ENCODE results near the gene RARRES1.

RARRES1 gene, protein sequence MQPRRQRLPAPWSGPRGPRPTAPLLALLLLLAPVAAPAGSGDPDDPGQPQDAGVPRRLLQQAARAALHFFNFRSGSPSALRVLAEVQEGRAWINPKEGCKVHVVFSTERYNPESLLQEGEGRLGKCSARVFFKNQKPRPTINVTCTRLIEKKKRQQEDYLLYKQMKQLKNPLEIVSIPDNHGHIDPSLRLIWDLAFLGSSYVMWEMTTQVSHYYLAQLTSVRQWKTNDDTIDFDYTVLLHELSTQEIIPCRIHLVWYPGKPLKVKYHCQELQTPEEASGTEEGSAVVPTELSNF

DNA sequence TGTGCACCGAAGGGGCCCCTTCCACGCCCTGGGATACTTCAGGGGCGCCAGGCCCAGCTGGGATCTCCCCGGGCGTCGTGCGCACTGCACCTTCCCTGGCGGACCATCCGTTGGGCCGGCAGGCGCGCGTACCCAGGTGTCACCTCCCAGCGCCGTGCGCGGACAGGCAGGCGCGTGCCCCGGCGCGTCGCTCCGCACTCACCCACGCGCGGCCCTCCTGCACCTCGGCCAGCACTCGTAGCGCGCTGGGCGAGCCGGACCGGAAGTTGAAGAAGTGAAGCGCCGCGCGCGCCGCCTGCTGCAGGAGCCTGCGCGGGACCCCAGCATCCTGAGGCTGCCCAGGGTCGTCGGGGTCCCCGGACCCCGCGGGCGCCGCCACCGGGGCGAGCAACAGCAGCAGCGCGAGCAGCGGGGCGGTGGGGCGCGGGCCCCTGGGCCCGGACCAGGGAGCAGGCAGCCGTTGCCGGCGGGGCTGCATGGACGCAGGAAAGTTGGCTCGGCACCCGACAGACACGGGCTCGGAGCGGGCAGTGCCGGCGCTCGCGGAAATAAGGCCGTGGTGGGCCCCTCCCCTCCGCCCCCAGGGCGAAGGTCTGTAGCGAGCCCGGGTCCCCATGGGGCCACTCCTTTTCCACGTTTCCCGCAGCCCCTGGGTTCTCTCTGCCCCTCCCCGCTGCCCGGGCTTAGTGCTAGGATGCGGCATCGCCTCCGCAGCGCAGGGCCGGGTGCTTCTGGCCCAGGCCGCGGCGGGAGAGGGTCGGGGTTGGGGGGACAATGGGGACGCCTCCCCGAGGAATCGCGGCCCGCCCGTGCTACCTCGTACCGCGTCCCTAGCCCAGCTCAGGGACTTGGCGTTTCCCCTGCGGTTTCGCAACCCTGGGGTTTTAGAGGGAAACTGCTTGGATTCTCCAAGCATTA, at the start of gene RARRES1:
RARRES1 (minus strand) TSS at position 520 of the 918 bp plus-strand sequence; CDS start at position 478, 42 bp downstream.
- DNase-seq (ENCODE audit: low spot score) = peak; percentile 69

DNA sequence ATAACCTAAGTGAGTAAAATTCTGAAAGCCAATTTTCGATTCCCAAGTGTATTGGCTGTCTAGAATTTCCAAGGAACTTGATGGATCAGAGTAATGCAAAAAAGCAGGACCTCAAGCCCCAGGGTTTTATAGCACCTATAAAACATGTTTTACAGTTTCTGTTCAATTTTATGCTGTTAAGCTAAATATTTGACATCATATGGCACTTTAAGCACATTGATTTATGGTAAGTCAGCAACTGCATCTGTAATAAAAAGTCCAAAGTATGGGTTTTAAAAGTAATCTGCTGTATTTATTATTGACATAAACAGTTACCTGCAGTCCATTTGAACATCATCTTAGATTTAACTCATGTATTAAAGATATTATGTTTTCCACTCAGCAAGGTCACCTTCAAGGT, 49.6 kb upstream of the RARRES1 start:
- DNase-seq (ENCODE audit: low spot score) = no peak

DNA sequence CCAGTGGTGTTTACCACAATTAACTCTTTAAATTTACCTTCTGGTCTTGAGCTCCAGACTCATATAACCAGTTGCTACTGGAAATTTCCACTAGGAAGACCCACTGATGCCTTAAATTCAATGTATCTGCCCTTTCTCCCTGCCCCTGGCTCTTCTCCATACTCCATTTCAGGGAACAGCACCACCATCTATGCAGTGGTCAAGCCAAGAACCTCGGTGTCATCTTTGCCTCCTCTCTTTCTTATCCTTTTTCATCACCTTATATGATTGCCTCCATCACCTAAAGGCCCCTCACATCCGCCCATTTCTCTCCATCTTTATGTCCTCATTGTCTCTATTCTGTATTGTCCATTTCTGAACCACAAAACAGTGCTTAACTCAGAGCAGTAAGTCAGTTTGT, 48.9 kb upstream of the RARRES1 start:
- DNase-seq (ENCODE audit: low spot score) = no peak

DNA sequence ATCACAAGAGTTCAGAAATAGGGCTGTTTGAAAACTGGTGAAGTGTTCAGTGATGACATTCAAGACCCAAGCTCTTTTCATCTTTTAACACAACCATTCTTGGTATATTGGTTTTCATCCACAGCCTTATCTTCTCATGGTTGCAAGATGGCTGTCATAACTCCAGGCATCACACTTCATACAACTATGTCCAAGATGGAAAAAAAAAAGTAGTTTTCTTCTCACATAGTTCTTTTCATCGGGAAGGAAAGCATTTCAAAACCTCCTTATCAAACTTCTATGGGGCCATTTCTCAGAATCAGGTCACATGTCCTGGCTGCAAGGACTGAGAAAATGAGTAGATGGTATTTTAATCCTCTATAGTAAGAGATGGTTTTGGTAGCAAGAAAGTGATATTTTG, 48.5 kb upstream of the RARRES1 start:
- no peak for DNase-seq (ENCODE audit: low spot score)

DNA sequence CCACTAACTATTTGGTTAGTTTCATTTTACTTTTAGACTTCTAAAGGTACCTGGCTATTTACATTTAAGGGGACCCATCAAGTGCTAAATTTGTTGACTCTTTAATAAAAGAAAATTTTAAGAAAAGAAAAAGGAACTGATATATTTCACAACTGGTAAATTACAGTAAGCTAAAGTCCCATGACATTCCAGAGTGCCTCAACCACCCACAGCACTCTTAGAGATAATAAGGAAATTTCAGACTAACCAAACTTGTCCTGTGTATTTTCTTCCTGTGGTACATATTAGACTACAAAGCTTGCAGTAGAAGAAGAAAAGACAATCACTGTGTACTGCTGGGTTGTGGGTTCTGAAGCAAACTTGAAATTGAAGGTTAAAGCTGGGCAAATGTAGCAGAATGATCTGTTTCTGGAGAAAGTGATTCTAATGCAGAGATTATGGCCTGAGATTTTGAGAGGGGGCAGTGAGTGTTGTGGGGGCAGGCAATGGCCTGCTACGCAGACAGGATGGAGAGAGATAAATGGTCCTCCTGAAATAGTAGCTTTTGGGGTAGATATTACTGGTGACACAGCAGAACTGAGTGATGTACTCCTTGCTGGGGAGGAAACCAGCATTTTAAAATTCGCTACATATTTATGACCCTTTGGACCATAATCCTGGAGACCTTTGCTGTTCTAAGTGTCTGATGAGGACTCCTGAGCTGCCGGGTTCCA, 45.1 kb upstream of the RARRES1 start:
- no peak for DNase-seq (ENCODE audit: low spot score)

DNA sequence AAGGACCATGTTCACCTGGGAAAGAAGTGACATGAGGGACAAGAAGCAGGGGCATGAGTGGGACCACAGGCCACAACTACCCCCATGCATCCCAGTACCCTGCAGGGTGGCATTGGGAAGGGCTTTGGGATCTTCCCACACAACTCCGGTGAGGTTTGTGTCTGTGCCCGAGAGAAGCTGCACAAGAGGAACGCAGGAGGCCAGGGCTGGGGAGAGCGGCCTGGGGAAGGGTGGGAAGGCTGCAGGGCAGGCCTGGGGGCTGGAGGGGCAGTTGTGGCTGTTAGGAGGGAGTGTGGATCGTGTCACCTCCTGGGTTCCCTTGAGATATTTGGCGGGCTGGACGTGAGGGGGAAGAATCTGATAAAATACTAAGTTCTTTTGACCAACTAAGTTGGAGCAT, 44.3 kb upstream of the RARRES1 start:
- DNase-seq (ENCODE audit: low spot score) = no peak

DNA sequence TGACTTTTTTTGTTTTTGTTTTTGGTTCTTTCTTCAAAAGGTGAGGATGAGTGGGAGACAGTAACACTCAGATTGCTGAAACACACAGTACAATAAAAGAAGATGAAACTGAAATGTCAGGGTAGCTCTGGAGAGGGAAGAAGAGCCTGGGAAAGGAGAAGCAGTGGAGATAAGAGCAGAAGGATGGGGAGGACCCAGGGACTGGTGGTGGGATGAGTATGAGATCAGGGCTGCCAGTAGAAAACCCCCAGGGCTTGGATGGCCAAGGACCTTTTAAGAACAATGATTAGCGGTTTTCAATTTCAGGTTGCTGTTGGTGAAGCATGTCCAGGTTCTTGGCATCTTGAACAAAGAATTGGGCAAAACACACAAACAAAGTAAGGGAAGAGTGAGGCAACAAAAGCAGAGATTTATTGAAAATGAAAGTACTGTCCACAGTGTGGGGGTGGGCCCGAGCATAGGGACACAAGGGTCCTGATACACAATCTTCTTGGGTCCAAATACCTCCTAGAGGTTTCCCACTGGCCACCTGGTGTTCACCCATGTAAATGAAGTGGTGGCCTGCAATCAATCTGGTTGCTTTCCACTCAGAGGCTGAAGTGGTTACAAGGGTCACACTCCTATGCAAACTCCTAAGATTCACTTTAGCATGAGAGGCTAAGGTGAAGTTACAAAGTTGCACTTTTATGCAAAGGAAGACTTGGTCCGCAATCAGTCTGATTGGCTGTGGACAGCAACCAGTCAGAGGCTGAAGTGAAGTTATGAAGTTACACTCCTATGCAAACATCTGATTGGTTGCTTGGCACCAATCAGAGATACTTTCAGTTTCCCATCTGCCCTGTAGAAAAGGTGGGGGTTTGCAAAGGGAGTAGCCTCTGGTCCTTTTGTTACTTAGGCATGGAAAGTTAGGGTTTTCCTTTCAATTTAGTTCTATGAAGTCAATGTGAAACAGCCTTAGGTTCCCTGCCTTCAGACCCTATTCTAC, 43.5 kb upstream of the RARRES1 start:
- no peak for DNase-seq (ENCODE audit: low spot score)

DNA sequence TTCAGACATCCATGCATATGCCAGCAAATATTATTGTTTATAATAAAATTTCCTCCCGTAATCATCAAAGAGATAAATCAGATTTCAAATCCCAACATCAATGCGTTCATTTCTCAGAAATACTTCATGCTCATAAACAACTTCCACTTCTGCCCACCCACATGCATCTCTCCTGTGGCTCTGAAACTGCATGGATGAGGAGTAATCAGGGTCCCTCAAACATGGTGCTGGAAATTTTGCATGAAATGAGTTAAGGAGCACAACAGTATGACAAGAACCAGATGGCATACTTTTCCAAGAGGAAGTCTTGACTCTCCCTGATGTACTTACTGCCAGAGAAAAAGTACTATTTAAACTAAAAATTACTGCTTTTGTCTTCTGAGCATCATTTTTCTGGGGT, 42.7 kb upstream of the RARRES1 start:
- DNase-seq (ENCODE audit: low spot score) = no peak

DNA sequence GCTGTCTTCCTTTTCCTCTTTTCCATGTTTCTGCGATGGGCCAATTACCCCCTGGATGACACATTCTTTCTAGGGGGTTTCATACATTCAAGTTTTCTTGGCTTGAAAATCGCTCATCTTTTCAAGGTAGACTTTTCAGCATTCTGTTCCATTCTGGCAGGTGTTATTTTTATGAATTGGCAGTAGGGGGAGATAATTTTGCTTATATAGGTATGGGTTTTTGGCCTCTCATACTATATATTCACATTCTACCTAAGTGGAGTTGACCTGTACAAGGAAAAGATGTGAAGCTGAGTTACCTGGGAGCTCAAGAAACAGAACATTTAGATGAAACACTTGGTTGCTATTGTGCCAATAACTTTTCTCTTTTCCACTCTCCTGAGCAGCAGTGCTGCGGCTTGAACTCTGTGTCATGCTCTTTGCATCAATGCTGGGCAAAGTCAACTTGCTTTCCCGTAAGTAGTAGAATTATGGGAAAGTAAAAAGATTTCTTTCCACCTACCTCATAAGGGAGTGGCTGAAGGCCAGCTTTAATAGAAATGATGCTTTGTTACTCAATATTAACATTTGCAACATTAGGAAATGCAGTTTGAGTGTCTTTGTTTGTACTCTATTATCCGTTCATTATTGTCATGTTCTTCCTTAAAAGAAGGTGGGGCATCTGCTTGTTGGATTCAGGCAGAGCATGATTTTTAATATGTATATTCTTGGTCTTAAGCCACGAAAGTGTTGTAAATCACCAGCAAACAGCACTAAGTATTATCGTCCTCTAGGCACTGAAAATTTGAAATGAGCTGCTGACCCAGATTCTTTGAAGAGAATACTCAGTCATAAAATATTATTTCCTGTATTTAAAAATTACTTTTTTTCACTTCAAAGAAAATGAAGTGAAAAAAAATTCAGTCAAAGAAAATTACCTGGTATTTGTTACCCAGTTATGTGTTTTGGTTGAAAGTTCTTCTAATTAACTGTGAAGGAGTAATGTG, 41.9 kb upstream of the RARRES1 start:
- DNase-seq (ENCODE audit: low spot score) = no peak

DNA sequence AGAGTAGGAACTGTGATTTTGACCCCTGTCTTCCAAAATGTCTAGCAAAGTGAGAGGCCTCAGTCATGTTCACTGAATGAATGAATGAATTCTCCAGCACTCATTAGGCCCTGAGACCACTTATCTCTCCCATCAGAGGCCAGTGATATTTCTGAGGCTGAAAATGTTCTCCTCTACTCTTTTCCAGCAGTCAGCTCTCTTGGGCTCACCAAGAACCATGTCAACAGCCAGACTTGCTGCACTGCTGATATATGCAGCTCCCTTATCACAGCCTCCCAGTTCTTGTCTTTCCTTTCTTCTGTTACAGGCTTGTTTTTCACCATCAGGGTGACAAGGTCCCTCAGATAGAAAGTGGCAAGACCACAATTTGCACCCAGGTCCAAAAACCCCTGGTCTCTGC, 40.9 kb upstream of the RARRES1 start:
- no peak for DNase-seq (ENCODE audit: low spot score)

DNA sequence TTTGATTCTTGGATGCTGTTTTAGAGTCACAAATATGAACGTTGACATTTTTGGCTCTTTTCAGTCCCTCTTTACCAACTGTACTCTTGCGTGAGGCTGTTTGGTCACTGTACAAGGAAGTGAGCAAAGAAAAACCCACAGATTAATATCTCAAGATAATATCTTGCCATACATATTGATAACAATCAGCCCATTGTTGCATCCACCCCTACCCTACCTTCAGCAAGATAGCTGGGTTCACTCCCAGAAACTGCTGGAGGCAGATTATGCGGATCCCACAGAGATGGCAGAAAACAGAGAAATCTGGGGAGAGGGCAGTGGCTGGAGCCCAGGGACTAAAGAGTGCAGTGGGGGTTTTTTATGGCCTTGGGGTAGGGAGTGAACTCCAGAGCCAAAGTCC, 39.7 kb upstream of the RARRES1 start:
- no peak for DNase-seq (ENCODE audit: low spot score)

DNA sequence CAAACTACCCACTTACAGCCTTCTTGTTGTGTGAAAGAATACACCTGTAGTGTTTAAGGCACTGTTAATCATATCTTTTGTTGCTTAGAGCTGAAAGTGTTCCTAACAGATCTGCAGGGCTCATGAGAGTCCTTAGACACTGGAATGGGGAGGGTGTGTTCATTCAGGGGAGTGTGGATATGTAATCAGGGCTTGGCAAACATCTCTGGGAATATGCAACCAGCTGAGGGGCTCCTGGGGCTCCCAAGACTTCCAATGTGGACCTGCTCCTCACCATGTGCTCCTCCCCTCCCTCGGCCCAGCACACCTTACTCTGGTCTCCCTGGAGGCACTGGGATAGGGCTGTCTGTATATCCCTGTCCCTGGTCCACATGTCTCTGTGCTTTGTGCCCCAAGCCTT, 39.3 kb upstream of the RARRES1 start:
- no peak for DNase-seq (ENCODE audit: low spot score)

DNA sequence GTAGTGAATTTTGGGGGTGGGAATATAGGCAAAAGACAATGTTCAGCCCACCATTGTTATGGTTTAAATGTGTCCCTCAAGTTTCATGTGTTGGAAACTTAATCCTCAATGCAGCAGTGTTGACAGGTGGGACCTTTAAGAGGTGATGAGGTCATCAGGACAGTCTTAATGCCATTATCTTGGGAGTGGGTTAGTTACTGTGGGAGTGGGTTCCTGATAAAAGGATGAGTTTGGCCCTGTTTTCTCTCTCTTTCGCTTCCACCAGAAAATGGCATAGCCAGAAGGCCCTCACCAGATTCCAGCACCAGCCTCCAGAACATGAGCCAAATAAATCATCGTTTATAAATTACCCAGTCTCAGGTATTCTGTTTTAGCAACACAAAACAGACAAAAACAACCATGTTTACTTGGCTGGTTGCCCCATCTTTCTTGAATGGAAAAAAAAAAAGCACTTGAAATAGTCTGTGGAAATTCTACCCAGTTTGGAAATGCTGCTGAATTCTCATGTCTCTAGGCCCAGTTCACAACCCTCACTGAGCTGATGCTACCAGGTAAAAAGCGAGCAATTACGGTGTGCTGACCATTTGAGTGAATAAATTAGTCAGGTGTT, 38.6 kb upstream of the RARRES1 start:
- DNase-seq (ENCODE audit: low spot score) = no peak

DNA sequence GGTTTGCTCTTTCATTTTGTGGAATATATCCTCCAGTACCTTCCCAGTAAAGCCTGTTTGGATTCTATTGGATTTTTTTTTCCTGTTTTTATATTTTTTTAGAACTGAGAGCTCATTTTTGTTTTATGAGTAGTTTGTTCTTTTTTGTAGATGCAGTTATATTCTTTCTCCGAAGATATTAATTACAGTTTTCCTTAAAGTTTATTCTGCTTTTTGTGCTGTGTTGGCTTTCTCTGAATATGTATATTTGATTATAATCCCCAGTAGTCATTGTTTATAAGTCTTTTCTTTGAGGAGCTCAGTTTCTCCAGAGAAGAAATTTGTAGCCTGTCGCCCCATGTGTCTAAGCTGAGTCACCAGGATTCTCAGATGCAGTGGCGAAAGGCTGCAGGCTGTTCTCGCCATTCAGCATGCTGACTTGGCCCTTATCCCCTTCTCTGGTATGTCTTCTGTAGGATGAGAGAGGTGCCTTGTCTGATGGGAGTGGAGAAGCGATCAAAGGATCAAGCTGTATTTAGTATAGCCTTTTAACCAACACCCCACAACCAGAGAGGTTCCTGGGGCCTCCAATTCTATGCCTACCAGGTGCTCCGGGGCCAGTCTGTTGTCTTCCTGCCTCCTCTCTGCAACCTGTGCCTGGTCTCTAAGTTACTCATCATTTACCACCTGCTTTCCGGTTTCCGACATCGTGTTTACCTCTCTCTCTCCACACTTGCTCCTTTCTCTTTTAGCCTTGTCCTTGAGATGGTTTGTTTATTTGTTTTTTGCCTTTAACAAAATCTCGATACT, 37.9 kb upstream of the RARRES1 start:
- no peak for DNase-seq (ENCODE audit: low spot score)

DNA sequence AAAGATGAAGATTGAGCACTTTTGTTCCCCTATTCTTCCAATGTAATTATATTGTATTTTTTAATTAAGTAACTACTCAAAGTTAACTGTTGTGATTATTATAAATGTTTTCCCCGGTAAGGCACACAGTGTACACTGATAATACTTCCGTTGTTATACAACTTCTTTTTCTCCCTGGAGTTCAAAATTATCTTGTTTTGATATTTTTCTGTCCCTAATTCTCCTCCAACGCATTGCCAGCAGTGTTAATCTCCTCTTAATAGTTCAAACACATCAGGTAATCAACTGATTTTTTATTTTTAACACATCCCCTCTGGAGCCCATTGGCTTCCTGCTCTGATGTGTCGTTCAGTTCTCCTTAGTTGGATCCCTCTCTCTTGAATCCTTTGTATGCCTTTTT, 37.3 kb upstream of the RARRES1 start:
- no peak for DNase-seq (ENCODE audit: low spot score)

DNA sequence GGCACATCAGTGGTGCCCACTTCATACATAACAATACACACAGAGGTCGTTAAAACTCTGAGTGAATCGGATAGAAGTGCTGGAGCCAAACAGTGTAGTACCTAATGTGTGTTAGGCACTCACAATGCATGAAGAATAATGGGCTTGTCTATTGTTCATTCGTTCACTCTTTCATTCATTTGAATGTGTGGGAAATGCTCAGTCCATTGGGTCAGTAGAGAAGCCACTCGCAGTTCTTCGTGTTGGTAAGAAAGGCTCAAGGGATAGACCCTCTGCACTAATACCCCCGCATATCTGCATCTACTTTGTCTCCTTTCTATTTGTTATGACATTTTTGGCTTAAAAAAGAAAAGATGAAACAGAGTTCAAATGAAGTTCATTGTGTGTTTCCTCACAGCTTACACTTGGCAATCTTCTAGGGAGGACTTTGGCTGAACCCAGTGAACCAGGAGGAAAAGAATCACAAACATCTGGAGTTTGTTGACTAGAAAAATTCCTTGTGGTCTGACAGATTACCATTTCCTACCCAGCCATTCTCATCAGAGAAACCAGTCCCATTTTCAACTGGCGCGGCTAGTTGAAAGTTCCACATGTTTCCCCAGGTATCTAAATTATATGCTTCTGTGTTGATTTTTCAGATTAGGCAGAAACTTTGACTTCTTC, 36.8 kb upstream of the RARRES1 start:
- DNase-seq (ENCODE audit: low spot score) = peak; percentile 19

DNA sequence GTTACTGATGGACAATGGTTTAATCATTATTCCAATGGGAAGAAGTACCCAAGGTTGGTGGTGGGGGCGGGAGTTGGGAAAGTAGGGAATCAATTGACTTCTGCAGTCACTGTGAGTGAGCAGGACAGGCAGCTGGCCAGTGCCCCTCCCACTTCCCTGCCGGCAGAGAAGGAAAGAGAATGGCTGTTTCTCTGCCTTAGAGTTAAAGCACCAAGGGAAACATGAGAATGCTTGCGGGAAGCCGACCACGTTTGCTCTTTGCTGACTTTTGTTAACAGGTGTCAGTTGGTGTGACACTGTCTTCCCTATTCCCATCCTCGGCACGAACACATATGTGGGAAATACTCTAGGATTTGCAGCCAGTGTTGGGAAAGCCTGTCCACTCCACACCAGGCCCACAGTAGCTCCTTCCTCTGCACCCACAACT, 36.1 kb upstream of the RARRES1 start:
- DNase-seq (ENCODE audit: low spot score) = peak; percentile 75

DNA sequence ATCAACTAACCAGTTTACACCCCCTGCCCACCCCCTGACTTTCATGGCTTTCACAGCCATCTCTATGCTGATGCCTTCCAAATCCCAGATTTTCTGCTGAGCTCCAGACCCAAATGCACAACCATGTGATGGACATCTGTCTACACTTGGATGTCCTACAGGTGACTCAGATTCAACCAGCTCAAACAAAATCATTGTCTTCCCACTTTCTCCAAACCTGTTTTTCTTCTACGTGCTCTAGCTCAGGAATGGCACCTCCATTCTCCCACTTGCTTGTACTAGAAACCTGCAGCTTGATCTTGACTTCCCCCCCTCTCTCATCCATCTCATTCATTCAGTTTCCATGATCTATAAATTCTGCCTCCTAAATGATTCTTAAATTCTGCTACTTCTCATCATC, 34.1 kb upstream of the RARRES1 start:
- no peak for DNase-seq (ENCODE audit: low spot score)

Measured in iPS-NIHi11 (cell line).